MCF 10A (cell line): ENCODE data around the gene ZBTB34. TPM values are rescaled to one million over a fixed set of nuclear protein-coding genes. Genes with fewer than 3 reads are reported as not detected.

Source experiments
- BruUV-seq: library from RNA; stranded (reverse); fragments of 400-500 nt; replicated peaks from 2 replicates; lab custom pipeline; 2021; lab: Mats Ljungman, UMichigan
- CTCF ChIA-PET: fragments of 300-600 bp; sonication (Branson Sonifier 250); formaldehyde crosslinking; extraction: SDS; loops from one replicate; lab custom pipeline; 2021; ENCODE audit warnings: antibody characterized with exemption, inconsistent platforms; lab: Yijun Ruan, JAX
- POLR2A ChIA-PET: fragments of 300-600, 350-650 bp; sonication (Branson Sonifier 250); formaldehyde crosslinking; extraction: SDS; loops from one replicate; lab custom pipeline; 2020; ENCODE audit warnings: antibody characterized with exemption, inconsistent platforms; lab: Yijun Ruan, JAX
- DNase-seq: peaks from one replicate; pipeline ENCODE4 v3.0.0-alpha.2; 2018; ENCODE audit not compliant: unreplicated experiment
- H3K27ac Mint-ChIP-seq: one replicate; pipeline ENCODE4 v1.8.0; 2022; ENCODE audit warnings: mild to moderate bottlenecking, low read depth, mixed read lengths; ENCODE audit not compliant: unreplicated experiment
- H3K27me3 Mint-ChIP-seq: one replicate; pipeline ENCODE4 v1.8.0; 2022; ENCODE audit warnings: mixed read lengths; ENCODE audit not compliant: insufficient read depth, unreplicated experiment
- H3K36me3 Mint-ChIP-seq: one replicate; pipeline ENCODE4 v1.8.0; 2022; ENCODE audit warnings: mild to moderate bottlenecking, moderate library complexity, mixed read lengths; ENCODE audit not compliant: insufficient read depth, unreplicated experiment
- H3K4me1 Mint-ChIP-seq: one replicate; pipeline ENCODE4 v1.8.0; 2022; ENCODE audit warnings: mixed read lengths; ENCODE audit not compliant: insufficient read depth, unreplicated experiment
- H3K4me3 Mint-ChIP-seq: one replicate; pipeline ENCODE4 v1.8.0; 2022; ENCODE audit warnings: mild to moderate bottlenecking, moderate library complexity, mixed read lengths; ENCODE audit not compliant: unreplicated experiment
- H3K9me3 Mint-ChIP-seq: one replicate; pipeline ENCODE4 v1.8.0; 2022; ENCODE audit warnings: mixed read lengths; ENCODE audit not compliant: unreplicated experiment
- CTCF ChIP-seq: fragments of 200-600 bp; IDR thresholded peaks from one replicate; pipeline ENCODE4 v1.8.0; 2022; ENCODE audit warnings: antibody characterized with exemption, mild to moderate bottlenecking; ENCODE audit not compliant: unreplicated experiment
- intact Hi-C: fragments of 100-400 bp; cut with micrococcal nuclease; formaldehyde crosslinking; loops from 2 replicates; pipeline ENCODE4 v1.14.1; 2022
- total RNA-seq: library from RNA; stranded (reverse); gene quantifications from 2 replicates; pipeline ENCODE4 v1.2.3, GENCODE V29; 2022

The ZBTB34 gene
- total RNA-seq, 1 experiment from 2014 or later: 4.6 TPM

GRCh38 chr9:126860757-126861466 is 473 bp downstream of the ZBTB34 start:
- Mint-ChIP-seq H3K4me3 (peak overlapping the region; percentile 75), H3K4me1 (peaks cover 28% of the 10 kb centered on the region), H3K27ac (peak overlapping the region; percentile 66), H3K36me3 (peaks cover 23% of the 10 kb centered on the region), H3K9me3 (no peaks in the 10 kb centered on the region), H3K27me3 (no peaks in the 10 kb centered on the region)
- TF ChIP-seq CTCF: no peak
- POLR2A ChIA-PET: interaction anchor here (0.8 to 1.4 kb wide), 4 partner anchors 10 to 67 kb away, joined by 3 to 5 read pairs (median 3); partner anchors contain the start of gene ZBTB43
- DNase-seq: peak; percentile 32
- CTCF ChIA-PET: interaction anchor here (0.9 to 1.6 kb wide), 3 partner anchors 41 to 76 kb away, joined by 3 to 6 read pairs (median 4); no protein-coding TSS in a partner anchor
- no TSS peak for BruUV-seq
- intact Hi-C loops: no loop called here

GRCh38 chr9:126861707-126862103 is 1.3 kb downstream of the ZBTB34 start:
- intact Hi-C loops: no loop called here

GRCh38 chr9:126862104-126862761 is 1.8 kb downstream of the ZBTB34 start:
- TF ChIP-seq CTCF: no peak
- intact Hi-C loops: no loop called here
- ChIA-PET POLR2A (interaction anchor here (0.9 to 2.7 kb wide), 6 partner anchors 18 to 71 kb away, joined by 3 to 12 read pairs (median 3); partner anchors contain the start of genes RALGPS1 and ZBTB43), CTCF (interaction anchor here (1.1 to 1.6 kb wide), 2 partner anchors 42 to 52 kb away, joined by 4 to 6 read pairs; no protein-coding TSS in a partner anchor)
- no peaks in the 10 kb centered on the region for H3K27me3 Mint-ChIP-seq
- H3K4me3 Mint-ChIP-seq: peak overlapping the region; percentile 71
- peaks cover 36% of the 10 kb centered on the region for H3K36me3 Mint-ChIP-seq
- H3K9me3 Mint-ChIP-seq: no peaks in the 10 kb centered on the region
- peak overlapping the region; percentile 35 for H3K27ac Mint-ChIP-seq
- DNase-seq: no peak
- TSS peak; percentile 27 for BruUV-seq
- peaks cover 26% of the 10 kb centered on the region for H3K4me1 Mint-ChIP-seq

More at GRCh38 chr9:126861707-126862103, 1.3 kb downstream of the ZBTB34 start:
- Mint-ChIP-seq H3K9me3 (no peaks in the 10 kb centered on the region), H3K4me3 (peak overlapping the region; percentile 71), H3K4me1 (peaks cover 28% of the 10 kb centered on the region), H3K27ac (peak overlapping the region; percentile 35), H3K36me3 (peaks cover 31% of the 10 kb centered on the region), H3K27me3 (no peaks in the 10 kb centered on the region)
- DNase-seq: peak; percentile 24
- ChIA-PET POLR2A (interaction anchor here (0.9 to 2.7 kb wide), 4 partner anchors 53 to 70 kb away, joined by 3 to 12 read pairs (median 4); partner anchors contain the start of genes RALGPS1 and ZBTB43), CTCF (interaction anchor here (1.1 to 1.6 kb wide), 2 partner anchors 41 to 52 kb away, joined by 4 to 6 read pairs; no protein-coding TSS in a partner anchor)
- TF ChIP-seq CTCF: no peak
- no TSS peak for BruUV-seq

- peaks cover 47% of the 10 kb centered on the region for H3K36me3 Mint-ChIP-seq
- CTCF ChIA-PET: no interaction called here
- intact Hi-C loops: no loop called here
- no peak for TF ChIP-seq CTCF
- no TSS peak for BruUV-seq
- H3K4me1 Mint-ChIP-seq: peaks cover 21% of the 10 kb centered on the region
- no peaks in the 10 kb centered on the region for H3K9me3 Mint-ChIP-seq
- H3K4me3 Mint-ChIP-seq: no peak overlapping the region
- no peak overlapping the region for H3K27ac Mint-ChIP-seq
- DNase-seq: no peak
- POLR2A ChIA-PET: interaction anchor here (0.6 to 1.0 kb wide), 2 partner anchors 19 to 39 kb away, joined by 3 read pairs; no protein-coding TSS in a partner anchor
- no peaks in the 10 kb centered on the region for H3K27me3 Mint-ChIP-seq
Observed at GRCh38 chr9:126864771-126865170, 4.3 kb downstream of the ZBTB34 start.
